PC-3 (cell line): ENCODE data around the gene AUH. TPM values are rescaled to one million over a fixed set of nuclear protein-coding genes. Genes with fewer than 3 reads are reported as not detected.

Experiments used
- ATAC-seq: fragments of 200-7000 bp; cut with Tn5 transposase; 2 replicates; pipeline ENCODE4 v1.9.1; 2020; ENCODE audit warnings: mild to moderate bottlenecking, moderate library complexity
- BruUV-seq: library from RNA; stranded (reverse); fragments of 400-500 nt; replicated peaks from 2 replicates; lab custom pipeline; 2021; lab: Mats Ljungman, UMichigan
- CTCF ChIA-PET: fragments of 300-600 bp; sonication (Branson Sonifier 250); formaldehyde crosslinking; loops from one replicate; lab custom pipeline; 2022; ENCODE audit warnings: antibody characterized with exemption; lab: Charles Lee
- POLR2A ChIA-PET: fragments of 300-600 bp; sonication (Branson Sonifier 250); formaldehyde crosslinking; loops from one replicate; lab custom pipeline; 2022; ENCODE audit warnings: antibody characterized with exemption; ENCODE audit not compliant: unreplicated experiment; lab: Charles Lee
- DNase-seq: peaks from one replicate; pipeline ENCODE4 v3.0.0-alpha.2; 2015
- H2AFZ ChIP-seq: fragments of 300-600 bp; sonication (generic); 2 replicates; pipeline ENCODE4 v1.6.0; 2016; ENCODE audit warnings: antibody characterized with exemption, low read length
- H3F3A ChIP-seq: fragments of 300-600 bp; sonication (generic); one replicate; pipeline ENCODE4 v1.6.0; 2017; ENCODE audit warnings: antibody characterized with exemption, low read length, control low read depth, mild to moderate bottlenecking; ENCODE audit not compliant: unreplicated experiment
- H3K27ac ChIP-seq: fragments of 300-600 bp; sonication (generic); 2 replicates; pipeline ENCODE4 v1.5.1; 2016; ENCODE audit warnings: mild to moderate bottlenecking, low read length
- H3K27me3 ChIP-seq: fragments of 300-600 bp; sonication (generic); 2 replicates; pipeline ENCODE4 v1.6.1; 2016; ENCODE audit warnings: low read length, mixed read lengths
- H3K36me3 ChIP-seq: fragments of 300-600 bp; sonication (generic); 2 replicates; pipeline ENCODE4 v1.6.1; 2016; ENCODE audit warnings: low read depth, mixed run types, low read length, mixed read lengths
- H3K4me1 ChIP-seq: fragments of 300-600 bp; sonication (generic); 2 replicates; pipeline ENCODE4 v1.5.1; 2016; ENCODE audit warnings: low read length; ENCODE audit not compliant: insufficient read depth
- H3K4me2 ChIP-seq: fragments of 300-600 bp; sonication (generic); 2 replicates; pipeline ENCODE4 v1.6.0; 2016; ENCODE audit warnings: low read length
- H3K4me3 ChIP-seq: fragments of 300-600 bp; sonication (generic); 2 replicates; pipeline ENCODE4 v1.5.1; 2016; ENCODE audit warnings: mild to moderate bottlenecking, low read length, mixed read lengths
- H3K79me2 ChIP-seq: fragments of 300-600 bp; sonication (generic); 2 replicates; pipeline ENCODE4 v1.6.1; 2017; ENCODE audit warnings: low read length, mixed read lengths
- H3K9ac ChIP-seq: fragments of 300-600 bp; sonication (generic); 2 replicates; pipeline ENCODE4 v1.6.0; 2016; ENCODE audit warnings: mild to moderate bottlenecking, low read length
- H3K9me2 ChIP-seq: fragments of 300-600 bp; sonication (generic); replicated peaks from 2 replicates; pipeline ENCODE4 v1.6.1; 2016; ENCODE audit warnings: mixed run types, low read length, mixed read lengths
- H3K9me3 ChIP-seq: fragments of 300-600 bp; sonication (generic); 2 replicates; pipeline ENCODE4 v1.6.1; 2016; ENCODE audit warnings: low read length, mixed read lengths
- H4K20me1 ChIP-seq: fragments of 300-600 bp; sonication (generic); 2 replicates; pipeline ENCODE4 v1.6.1; 2016; ENCODE audit warnings: low read length, mixed read lengths
- EZH2 ChIP-seq: fragments of 300-600 bp; sonication (generic); IDR thresholded peaks from one replicate; pipeline ENCODE4 v1.6.1; 2017; ENCODE audit warnings: antibody characterized with exemption, mild to moderate bottlenecking, low read length; ENCODE audit not compliant: unreplicated experiment
- EZH2phosphoT487 ChIP-seq: fragments of 300-600 bp; sonication (generic); IDR thresholded peaks from 2 replicates; pipeline ENCODE4 v1.6.1; 2018; ENCODE audit warnings: mild to moderate bottlenecking, antibody characterized with exemption, low read length, borderline replicate concordance
- intact Hi-C: fragments of 100-400 bp; cut with micrococcal nuclease; formaldehyde crosslinking; loops from 2 replicates; pipeline ENCODE4 v1.9.0; 2023
- total RNA-seq: library from RNA; depleted of rRNA; stranded (reverse); fragments of >200 nt; gene quantifications from 2 replicates; pipeline ENCODE4 v1.2.3, GENCODE V29; 2014
- TF ChIP-seq, protein P1 (sequence below): fragments of 300-600 bp; sonication (generic); conservative IDR thresholded peaks from 2 replicates; pipeline ENCODE4 v1.5.1; 2017; ENCODE audit warnings: antibody characterized with exemption, low read depth, mild to moderate bottlenecking, low read length

Gene AUH
- total RNA-seq, 1 experiment from 2014 or later, result 30.4 TPM

DNA sequence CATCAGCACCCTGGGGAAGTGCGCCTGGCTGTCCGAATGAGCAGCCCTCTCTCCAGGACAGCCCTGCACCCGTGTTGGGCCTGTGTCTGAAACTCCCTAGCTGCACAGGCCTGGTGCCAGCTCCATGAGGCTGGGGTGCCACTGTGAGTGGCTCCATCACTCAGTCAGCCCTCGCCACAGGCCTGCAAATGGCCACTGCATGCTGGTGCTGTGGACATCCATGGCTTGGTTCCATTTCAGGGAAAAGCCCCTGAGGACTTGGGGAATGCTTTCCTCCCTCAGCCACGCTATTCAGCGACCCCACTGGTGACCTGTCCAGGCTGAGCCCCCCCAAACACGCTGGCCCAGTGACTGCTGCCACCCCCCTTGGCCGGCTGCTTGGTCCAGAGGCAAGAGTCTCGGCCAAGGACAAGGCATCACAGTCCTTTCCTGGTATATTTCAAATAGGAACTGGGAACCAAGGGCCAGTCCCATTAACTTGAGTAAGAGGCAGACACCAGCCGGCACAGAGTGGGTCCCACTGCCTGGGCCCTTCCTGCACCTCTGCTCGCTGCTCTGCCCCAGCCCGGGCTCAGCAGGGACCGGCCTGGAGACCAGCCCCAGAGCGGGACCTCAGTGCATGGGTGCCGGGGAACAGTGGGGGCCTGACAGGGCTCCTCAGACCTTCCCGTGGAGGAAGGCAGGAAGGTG, 181.3 kb downstream of the AUH start:
- no peaks in the 10 kb centered on the region for H3K79me2 ChIP-seq
- no peak overlapping the region for H2AFZ ChIP-seq
- no peak overlapping the region for H3K4me2 ChIP-seq

DNA sequence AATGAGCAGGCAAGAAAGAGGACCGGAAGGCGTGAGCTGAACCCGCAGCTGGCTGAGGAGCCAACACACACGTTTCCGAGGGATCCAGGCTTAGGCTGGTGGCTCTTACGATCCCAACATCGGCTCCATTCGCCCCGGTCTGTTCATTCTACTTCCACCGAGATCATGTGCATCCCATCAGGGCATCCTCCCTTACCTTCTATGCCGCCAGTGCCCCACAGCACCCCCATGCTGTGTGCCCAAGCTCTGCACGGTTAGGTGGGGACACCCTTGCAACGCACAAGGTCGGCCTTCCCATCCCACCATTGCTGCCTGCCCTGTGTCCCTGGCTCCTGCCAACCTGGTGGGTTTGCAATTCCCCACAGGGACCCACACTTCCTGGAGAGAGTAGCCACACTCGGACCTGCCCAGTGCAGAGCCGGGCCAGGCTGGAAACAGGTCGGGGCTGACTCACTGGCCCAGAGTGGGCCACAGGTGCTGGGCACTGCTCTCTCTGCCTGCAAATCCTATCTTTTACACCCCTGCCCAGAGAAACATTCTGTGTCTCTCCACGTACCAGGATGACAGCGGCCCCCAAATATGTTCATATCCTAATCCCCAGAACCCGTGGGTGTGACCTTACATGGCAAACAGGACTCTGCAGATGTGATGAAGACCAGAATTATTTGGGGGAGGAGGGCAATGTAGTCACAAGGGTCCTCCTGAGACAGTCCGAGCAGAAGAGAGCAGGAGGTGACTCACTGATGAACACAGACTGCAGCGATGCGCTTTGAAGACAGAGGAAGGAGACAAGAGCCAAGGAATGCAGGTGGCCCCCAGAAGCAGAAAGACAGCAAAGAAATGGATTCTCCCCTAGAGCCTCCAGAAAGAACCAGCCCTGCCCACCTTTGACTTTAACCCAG, 182.2 kb downstream of the AUH start:
- TF ChIP-seq, protein P1, sequence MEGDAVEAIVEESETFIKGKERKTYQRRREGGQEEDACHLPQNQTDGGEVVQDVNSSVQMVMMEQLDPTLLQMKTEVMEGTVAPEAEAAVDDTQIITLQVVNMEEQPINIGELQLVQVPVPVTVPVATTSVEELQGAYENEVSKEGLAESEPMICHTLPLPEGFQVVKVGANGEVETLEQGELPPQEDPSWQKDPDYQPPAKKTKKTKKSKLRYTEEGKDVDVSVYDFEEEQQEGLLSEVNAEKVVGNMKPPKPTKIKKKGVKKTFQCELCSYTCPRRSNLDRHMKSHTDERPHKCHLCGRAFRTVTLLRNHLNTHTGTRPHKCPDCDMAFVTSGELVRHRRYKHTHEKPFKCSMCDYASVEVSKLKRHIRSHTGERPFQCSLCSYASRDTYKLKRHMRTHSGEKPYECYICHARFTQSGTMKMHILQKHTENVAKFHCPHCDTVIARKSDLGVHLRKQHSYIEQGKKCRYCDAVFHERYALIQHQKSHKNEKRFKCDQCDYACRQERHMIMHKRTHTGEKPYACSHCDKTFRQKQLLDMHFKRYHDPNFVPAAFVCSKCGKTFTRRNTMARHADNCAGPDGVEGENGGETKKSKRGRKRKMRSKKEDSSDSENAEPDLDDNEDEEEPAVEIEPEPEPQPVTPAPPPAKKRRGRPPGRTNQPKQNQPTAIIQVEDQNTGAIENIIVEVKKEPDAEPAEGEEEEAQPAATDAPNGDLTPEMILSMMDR, result no peak
- TF ChIP-seq EZH2phosphoT487 (no peak), EZH2 (no peak)
- H3K27ac ChIP-seq, result peak overlapping the region; percentile 94
- no peak overlapping the region for H3K4me3 ChIP-seq

More for the DNA sequence above, 181.3 kb downstream of the AUH start:
- Histone ChIP-seq H3K9me3 (no peaks in the 10 kb centered on the region), H3K36me3 (no peaks in the 10 kb centered on the region), H3K27me3 (no peaks in the 10 kb centered on the region), H3F3A (no peaks in the 10 kb centered on the region), H3K9me2 (no peaks in the 10 kb centered on the region), H3K4me1 (peaks cover 33% of the 10 kb centered on the region), H3K27ac (peak overlapping the region; percentile 94), H4K20me1 (no peaks in the 10 kb centered on the region), H3K9ac (no peak overlapping the region), H3K4me3 (no peak overlapping the region)
- ChIA-PET POLR2A (no interaction called here), CTCF (no interaction called here)
- ATAC-seq (no peak), DNase-seq (no peak)
- BruUV-seq, result no TSS peak
- TF ChIP-seq, protein P1, result no peak
- no peak for TF ChIP-seq EZH2
- TF ChIP-seq EZH2phosphoT487, result no peak
- intact Hi-C loops, result no loop called here

More for the DNA sequence above, 182.2 kb downstream of the AUH start:
- DNase-seq (peak; percentile 63), ATAC-seq (peak; percentile 40)
- no peaks in the 10 kb centered on the region for H4K20me1 ChIP-seq
- peaks cover 33% of the 10 kb centered on the region for H3K4me1 ChIP-seq
- ChIA-PET POLR2A (no interaction called here), CTCF (no interaction called here)
- no peaks in the 10 kb centered on the region for H3K79me2 ChIP-seq
- intact Hi-C loops, result no loop called here
- peak overlapping the region; percentile 10; the same call in 1 of the 2 replicates for H3K4me2 ChIP-seq
- no peak overlapping the region for H2AFZ ChIP-seq
- H3K9me3 ChIP-seq, result no peaks in the 10 kb centered on the region
- no peaks in the 10 kb centered on the region for H3F3A ChIP-seq
- no peaks in the 10 kb centered on the region for H3K36me3 ChIP-seq
- no peaks in the 10 kb centered on the region for H3K9me2 ChIP-seq
- no TSS peak for BruUV-seq
- peak overlapping the region; percentile 73 for H3K9ac ChIP-seq
- no peaks in the 10 kb centered on the region for H3K27me3 ChIP-seq
